ENCODE results near the gene KRTAP9-7. TPM values are rescaled to one million over a fixed set of nuclear protein-coding genes. Genes with fewer than 3 reads are reported as not detected.

Gene KRTAP9-7
- total and polyA plus RNA-seq, 2 donors (not counting 3 experiments of a cell fraction or from before 2014, with no cell fraction given), result not detected

DNA sequence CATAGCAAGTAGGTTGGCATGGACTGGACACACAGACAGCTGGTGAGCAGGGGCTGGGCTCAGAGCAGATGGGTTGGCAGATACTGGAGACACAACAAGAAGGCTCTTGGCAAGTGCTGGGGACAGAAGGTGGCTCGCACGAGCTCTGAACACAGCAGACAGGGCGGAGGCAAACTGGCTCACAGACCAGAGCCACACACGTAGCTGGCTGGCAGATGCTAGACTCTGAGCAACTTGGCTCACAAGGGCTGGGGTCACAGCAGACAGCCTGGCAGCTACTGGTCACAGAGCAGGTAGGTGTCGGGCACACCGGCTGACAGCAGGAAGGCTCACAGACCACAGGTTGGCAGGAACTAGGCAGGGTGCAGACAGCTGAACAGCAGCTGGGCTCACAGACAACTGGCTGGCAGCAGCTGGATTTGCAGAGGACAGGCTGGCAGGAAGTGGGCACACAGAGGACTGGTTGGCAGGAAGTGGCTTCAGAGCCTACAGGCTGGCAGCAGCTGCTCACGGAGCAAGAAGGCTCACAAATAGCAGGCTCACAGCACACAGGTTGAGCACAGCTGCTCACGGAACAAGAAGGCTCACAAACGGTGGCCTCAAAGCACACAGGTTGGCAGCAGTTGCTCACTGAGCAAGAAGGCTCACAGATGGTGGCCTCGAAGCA is 32.9 kb downstream of the KRTAP9-7 start:
- Histone ChIP-seq H2AFZ (ENCODE audit: low read depth, low read length) (no peak overlapping the region), H3K36me3 (ENCODE audit: control insufficient read depth in 2 of 2, extremely low read depth in 1 of 2, insufficient read depth in 2 of 2, low read length in 2 of 2) (no peaks in the 10 kb centered on the region), H3K9me1 (replicated peaks; ENCODE audit: control insufficient read depth, extremely low read depth, insufficient read depth, low read length) (no peaks in the 10 kb centered on the region), H3K27me3 (ENCODE audit: control insufficient read depth in 2 of 2, insufficient read depth in 2 of 2, low read length in 2 of 2) (no peaks in the 10 kb centered on the region), H3K9ac (replicated peaks; ENCODE audit: extremely low read depth, insufficient read depth, low read length) (no peak overlapping the region), H3K9me3 (replicated peaks; ENCODE audit: control insufficient read depth, insufficient read depth, low read length) (no peaks in the 10 kb centered on the region), H3K4me1 (ENCODE audit: control insufficient read depth, extremely low read depth, insufficient read depth, low read length) (no peaks in the 10 kb centered on the region), H3K4me3 (replicated peaks in 1 of 3; ENCODE audit: insufficient read depth in 1 of 3, low read depth in 1 of 3, low read length in 3 of 3) (no peak overlapping the region), H3K27ac (ENCODE audit: insufficient read depth, low read depth, low read length) (no peak overlapping the region), H4K20me1 (replicated peaks; ENCODE audit: control insufficient read depth, extremely low read depth, insufficient read depth, low read length) (no peaks in the 10 kb centered on the region), H3K79me2 (ENCODE audit: control insufficient read depth, insufficient read depth, low read length) (no peaks in the 10 kb centered on the region), H3K4me2 (ENCODE audit: insufficient read depth, low read length) (no peak overlapping the region)
- FAIRE-seq, result no peak
- no TSS peak for BruUV-seq (replicated peaks)
- TF ChIP-seq JUN (IDR thresholded peaks at IDR 0.05; ENCODE audit: borderline replicate concordance, insufficient read depth, insufficient read length, low read depth), result no peak
- no peak for TF ChIP-seq GATA2 (IDR thresholded peaks at IDR 0.05; ENCODE audit: insufficient read depth, insufficient read length, low read depth, low read length)
- TF ChIP-seq POLR2A (IDR thresholded peaks at IDR 0.05; ENCODE audit: low read depth, low read length), result no peak
- TF ChIP-seq, protein P1, sequence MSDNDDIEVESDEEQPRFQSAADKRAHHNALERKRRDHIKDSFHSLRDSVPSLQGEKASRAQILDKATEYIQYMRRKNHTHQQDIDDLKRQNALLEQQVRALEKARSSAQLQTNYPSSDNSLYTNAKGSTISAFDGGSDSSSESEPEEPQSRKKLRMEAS (IDR thresholded peaks at IDR 0.05; ENCODE audit: insufficient read depth, insufficient read length), result no peak
- TF ChIP-seq, protein P2, sequence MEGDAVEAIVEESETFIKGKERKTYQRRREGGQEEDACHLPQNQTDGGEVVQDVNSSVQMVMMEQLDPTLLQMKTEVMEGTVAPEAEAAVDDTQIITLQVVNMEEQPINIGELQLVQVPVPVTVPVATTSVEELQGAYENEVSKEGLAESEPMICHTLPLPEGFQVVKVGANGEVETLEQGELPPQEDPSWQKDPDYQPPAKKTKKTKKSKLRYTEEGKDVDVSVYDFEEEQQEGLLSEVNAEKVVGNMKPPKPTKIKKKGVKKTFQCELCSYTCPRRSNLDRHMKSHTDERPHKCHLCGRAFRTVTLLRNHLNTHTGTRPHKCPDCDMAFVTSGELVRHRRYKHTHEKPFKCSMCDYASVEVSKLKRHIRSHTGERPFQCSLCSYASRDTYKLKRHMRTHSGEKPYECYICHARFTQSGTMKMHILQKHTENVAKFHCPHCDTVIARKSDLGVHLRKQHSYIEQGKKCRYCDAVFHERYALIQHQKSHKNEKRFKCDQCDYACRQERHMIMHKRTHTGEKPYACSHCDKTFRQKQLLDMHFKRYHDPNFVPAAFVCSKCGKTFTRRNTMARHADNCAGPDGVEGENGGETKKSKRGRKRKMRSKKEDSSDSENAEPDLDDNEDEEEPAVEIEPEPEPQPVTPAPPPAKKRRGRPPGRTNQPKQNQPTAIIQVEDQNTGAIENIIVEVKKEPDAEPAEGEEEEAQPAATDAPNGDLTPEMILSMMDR (IDR thresholded peaks at IDR 0.05; ENCODE audit: extremely low read depth in 1 of 2, insufficient read depth in 1 of 2, low read depth in 1 of 2, low read length in 2 of 2), result no peak
- TF ChIP-seq MYC (IDR thresholded peaks at IDR 0.05; ENCODE audit: low read depth, low read length), result no peak
- no peak for TF ChIP-seq EZH2 (IDR thresholded peaks at IDR 0.05; ENCODE audit: borderline replicate concordance, low read depth, low read length, severe bottlenecking)
- no peak for TF ChIP-seq FOS (IDR thresholded peaks at IDR 0.05; ENCODE audit: borderline replicate concordance, insufficient read depth, low read length)
- no peak for TF ChIP-seq POLR2AphosphoS5 (IDR thresholded peaks at IDR 0.05; ENCODE audit: insufficient read depth, low read depth, low read length)
- no peak for DNase-seq (ENCODE audit: low read depth, low spot score)
- intact Hi-C loops (cut with micrococcal nuclease) (no loop called here), dilution Hi-C loops (cut with MboI; ENCODE audit: extremely low pct_ligation_motif_present, low sequenced_read_pairs) (no loop called here)
- POLR2A ChIA-PET, result no interaction called here
- CTCF ChIA-PET, result no interaction called here

Measured in endothelial cell of umbilical vein (primary cell).